Testis (tissue), 3 donors: ENCODE measurements around the gene PNCK. TPM values are rescaled to one million over a fixed set of nuclear protein-coding genes. Genes with fewer than 3 reads are reported as not detected.

Experiments
- DNase-seq: peaks from one replicate; pipeline ENCODE4 v3.0.0-alpha.2; 2019
- H3K27ac ChIP-seq, 2 donors: fragments of 200-600 bp; sonication (generic); one replicate each; pipeline ENCODE4 v1.5.1; 2019
- H3K27me3 ChIP-seq: fragments of 200-600 bp; sonication (generic); one replicate; pipeline ENCODE4 v1.5.1; 2019
- H3K36me3 ChIP-seq: fragments of 200-600 bp; sonication (generic); one replicate; pipeline ENCODE4 v1.5.1; 2017; ENCODE audit warnings: low read depth; ENCODE audit errors: missing control alignments
- H3K4me1 ChIP-seq: fragments of 200-600 bp; sonication (generic); one replicate; pipeline ENCODE4 v1.5.1; 2019
- H3K4me3 ChIP-seq, 2 donors: fragments of 200-600 bp; sonication (generic); one replicate each; pipeline ENCODE4 v1.5.1; 2017 to 2019
- H3K9me3 ChIP-seq: fragments of 200-600 bp; sonication (generic); one replicate; pipeline ENCODE4 v1.5.1; 2017
- POLR2A ChIP-seq: fragments of 450-650 bp; IDR thresholded peaks from one replicate; pipeline ENCODE4 v1.6.1; 2017; ENCODE audit warnings: antibody characterized with exemption, mild to moderate bottlenecking, moderate library complexity
- WGBS, 2 donors: methylation state at CpG; one replicate each; pipeline ENCODE4 v1.1.5; 2018; 5-methylcytosine and 5-hydroxymethylcytosine counted together
- intact Hi-C: fragments of 100-400 bp; cut with DNase I; formaldehyde crosslinking; loops from one replicate; pipeline ENCODE4 v1.15.1; 2023; ENCODE audit warnings: low total_unique reads
- polyA plus RNA-seq: library from polyadenylated mRNA; stranded (reverse); fragments of 350-450 nt; fragmentation: Illumina TruSeq; extraction: RNeasy Lipid Tissue Mini Kit (QIAGEN cat#74804); gene quantifications from one replicate; pipeline ENCODE4 v1.2.3, GENCODE V29; 2014; ENCODE audit warnings: low read depth, low replicate concordance; ENCODE audit not compliant: insufficient read depth
- total RNA-seq, 2 donors: library from RNA; depleted of rRNA; stranded (reverse); fragments of >200 nt; gene quantifications; one replicate each; pipeline ENCODE4 v1.2.3, GENCODE V29; 2016
- TF ChIP-seq, protein P1 (sequence below), 3 experiments: fragments of 450-650 bp in 2 of 3; fragments of 200-600 bp in 1 of 3; sonication (generic) in 1 of 3; IDR thresholded peaks; one replicate each; pipeline ENCODE4 v1.5.1; 2016 to 2019; ENCODE audit warnings: antibody characterized with exemption in 3 of 3, mild to moderate bottlenecking in 2 of 3, moderate library complexity in 1 of 3

Gene PNCK
- total and polyA plus RNA-seq, 3 donors from 2014 or later: 19.9 to 51.5 (median 41.0) TPM

DNA sequence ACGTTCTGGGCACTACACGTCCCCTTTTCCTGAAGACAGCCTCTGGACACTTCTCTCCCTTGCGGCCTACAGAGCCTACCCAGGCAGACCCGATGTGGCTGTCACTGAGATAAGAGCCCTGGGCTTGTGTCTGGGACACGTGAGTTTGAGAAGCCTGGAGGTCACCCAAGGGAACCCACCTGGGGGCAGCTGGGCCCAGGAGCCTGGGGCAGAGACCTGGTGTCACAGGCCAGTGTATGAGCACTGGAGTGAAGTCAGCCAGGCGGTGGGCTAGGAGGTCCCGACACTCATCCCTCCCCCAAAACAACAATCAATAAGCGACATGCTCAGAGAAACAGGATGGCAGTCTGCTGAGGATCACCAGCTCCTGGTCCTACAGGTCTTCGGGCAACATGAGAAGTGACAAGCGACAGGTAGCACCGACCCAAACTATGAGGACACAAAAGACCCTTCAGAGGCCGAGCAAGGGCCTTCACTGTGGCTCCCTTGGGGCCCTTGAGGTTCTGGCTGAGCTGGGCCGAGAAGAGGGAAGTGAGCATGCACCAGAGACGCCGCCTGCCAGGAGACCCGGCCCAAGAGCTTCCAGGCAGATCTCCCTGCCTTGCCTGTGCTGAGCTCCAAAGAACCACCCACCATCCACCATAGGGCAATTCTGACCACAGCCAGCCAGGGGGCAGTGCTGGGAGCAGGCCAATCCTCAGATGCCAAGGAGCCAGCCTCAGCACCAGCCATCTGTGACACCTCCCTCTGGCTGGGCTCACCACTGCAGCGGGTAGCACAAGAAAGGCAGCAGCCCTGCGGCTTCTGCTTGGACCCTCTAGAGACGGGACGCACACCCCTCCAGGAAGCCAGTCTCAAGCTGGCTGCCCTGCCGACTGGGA, 37.6 kb downstream of the PNCK start:
- Histone ChIP-seq H3K4me1 (no peaks in the 10 kb centered on the region), H3K4me3 (no peak overlapping the region), H3K9me3 (no peaks in the 10 kb centered on the region), H3K27ac (no peak overlapping the region), H3K27me3 (no peaks in the 10 kb centered on the region), H3K36me3 (no peaks in the 10 kb centered on the region)
- TF ChIP-seq, protein P1, sequence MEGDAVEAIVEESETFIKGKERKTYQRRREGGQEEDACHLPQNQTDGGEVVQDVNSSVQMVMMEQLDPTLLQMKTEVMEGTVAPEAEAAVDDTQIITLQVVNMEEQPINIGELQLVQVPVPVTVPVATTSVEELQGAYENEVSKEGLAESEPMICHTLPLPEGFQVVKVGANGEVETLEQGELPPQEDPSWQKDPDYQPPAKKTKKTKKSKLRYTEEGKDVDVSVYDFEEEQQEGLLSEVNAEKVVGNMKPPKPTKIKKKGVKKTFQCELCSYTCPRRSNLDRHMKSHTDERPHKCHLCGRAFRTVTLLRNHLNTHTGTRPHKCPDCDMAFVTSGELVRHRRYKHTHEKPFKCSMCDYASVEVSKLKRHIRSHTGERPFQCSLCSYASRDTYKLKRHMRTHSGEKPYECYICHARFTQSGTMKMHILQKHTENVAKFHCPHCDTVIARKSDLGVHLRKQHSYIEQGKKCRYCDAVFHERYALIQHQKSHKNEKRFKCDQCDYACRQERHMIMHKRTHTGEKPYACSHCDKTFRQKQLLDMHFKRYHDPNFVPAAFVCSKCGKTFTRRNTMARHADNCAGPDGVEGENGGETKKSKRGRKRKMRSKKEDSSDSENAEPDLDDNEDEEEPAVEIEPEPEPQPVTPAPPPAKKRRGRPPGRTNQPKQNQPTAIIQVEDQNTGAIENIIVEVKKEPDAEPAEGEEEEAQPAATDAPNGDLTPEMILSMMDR (IDR thresholded peaks at IDR 0.05): no peak
- TF ChIP-seq POLR2A: no peak
- DNase-seq: no peak
- 76 to 84% methylated on average over 4 to 18 of the region's 21 CpGs for WGBS, 2 donors
- intact Hi-C loops: no loop called here

DNA sequence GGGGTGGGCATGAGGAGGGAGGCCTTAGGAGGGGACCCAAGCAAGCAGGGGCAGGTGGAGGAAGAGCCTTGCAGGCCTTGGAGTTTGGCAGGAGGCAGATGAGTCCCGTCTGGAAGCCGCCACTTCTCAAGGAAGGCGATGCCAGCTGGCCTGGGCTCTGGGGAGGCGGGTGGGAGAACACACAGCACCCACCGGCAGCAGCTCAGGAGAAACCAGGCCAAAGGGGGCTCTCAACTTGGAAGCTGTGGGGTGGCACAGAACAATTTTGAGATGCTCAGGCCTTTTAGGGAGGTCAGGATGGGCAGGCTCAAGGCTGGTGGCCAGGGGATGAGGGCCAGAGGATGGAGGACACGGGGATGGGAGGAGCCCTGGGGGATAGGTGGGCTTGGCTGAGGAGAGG, 38.2 kb downstream of the PNCK start:
- Histone ChIP-seq H3K27ac (no peak overlapping the region), H3K9me3 (no peaks in the 10 kb centered on the region), H3K4me3 (no peak overlapping the region), H3K36me3 (no peaks in the 10 kb centered on the region), H3K27me3 (no peaks in the 10 kb centered on the region), H3K4me1 (no peaks in the 10 kb centered on the region)
- DNase-seq: no peak
- intact Hi-C loops: no loop called here
- WGBS, 2 donors: 68 to 100% methylated on average over 1 to 6 of the region's 6 CpGs
- TF ChIP-seq, protein P1 (IDR thresholded peaks at IDR 0.05): no peak
- no peak for TF ChIP-seq POLR2A

DNA sequence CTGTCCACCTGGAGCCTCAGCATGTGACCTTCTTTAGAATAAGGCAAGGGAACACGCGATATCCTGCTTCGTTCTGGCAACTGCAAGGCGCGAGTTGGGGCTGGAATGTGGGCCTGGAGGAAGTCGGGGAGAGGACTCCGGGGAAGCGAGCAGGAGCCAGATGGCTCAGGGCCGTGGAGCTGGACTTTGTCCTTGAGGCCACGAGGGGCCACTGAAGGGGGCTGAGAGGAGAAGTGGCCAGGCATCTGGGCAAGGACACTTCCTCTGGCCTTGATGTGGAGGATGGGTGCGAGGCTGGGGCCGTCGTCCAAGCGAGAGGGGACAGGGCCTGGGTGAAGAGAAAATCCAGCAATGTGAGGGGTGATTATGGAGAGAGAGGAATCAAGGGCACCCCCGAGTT, 38.8 kb downstream of the PNCK start:
- Histone ChIP-seq H3K27ac (no peak overlapping the region), H3K4me1 (no peaks in the 10 kb centered on the region), H3K4me3 (no peak overlapping the region), H3K9me3 (no peaks in the 10 kb centered on the region), H3K27me3 (no peaks in the 10 kb centered on the region), H3K36me3 (no peaks in the 10 kb centered on the region)
- WGBS, 2 donors: 15 to 56% methylated on average over 11 to 15 of the region's 15 CpGs
- intact Hi-C loops: no loop called here
- no peak for TF ChIP-seq POLR2A
- TF ChIP-seq, protein P1 (IDR thresholded peaks at IDR 0.05): no peak
- no peak for DNase-seq

DNA sequence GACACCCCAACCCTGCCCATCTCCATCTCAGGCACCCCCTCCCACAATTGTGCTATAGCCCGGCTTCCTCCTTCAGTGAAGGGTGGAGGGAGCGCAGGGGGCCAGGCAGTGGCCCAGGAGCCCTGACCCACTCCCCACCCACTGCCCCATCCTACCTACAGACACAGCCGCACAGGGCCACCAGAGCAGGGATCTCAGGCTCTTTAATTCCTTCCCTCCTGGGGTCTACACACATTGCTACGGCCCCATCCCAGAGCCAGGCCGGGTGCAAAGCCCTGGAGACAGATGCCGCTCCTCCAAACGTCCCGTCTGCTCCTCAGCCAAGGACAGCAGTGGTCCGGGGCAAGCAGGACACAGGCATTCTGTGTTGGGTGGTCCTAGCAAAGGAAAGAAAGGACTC, 39.4 kb downstream of the PNCK start:
- no peak overlapping the region for H3K27ac ChIP-seq
- WGBS, 2 donors: 50 to 85% methylated on average over 4 to 8 of the region's 9 CpGs
- intact Hi-C loops: no loop called here
- TF ChIP-seq, protein P1 (IDR thresholded peaks at IDR 0.05): no peak
- TF ChIP-seq POLR2A: no peak
- no peak overlapping the region for H3K4me3 ChIP-seq
- no peaks in the 10 kb centered on the region for H3K36me3 ChIP-seq
- DNase-seq: no peak
- H3K27me3 ChIP-seq: no peaks in the 10 kb centered on the region
- H3K4me1 ChIP-seq: no peaks in the 10 kb centered on the region
- no peaks in the 10 kb centered on the region for H3K9me3 ChIP-seq
